Measurements from ENCODE around the gene ADAMTS18.

The ADAMTS18 gene

GRCh38 chr16:77290451-77291115 is 144.3 kb downstream of the ADAMTS18 start:
- H3K4me1 ChIP-seq (ENCODE audit: insufficient read depth, low read length, poor library complexity, severe bottlenecking) = no peaks in the 10 kb centered on the region
- no peaks in the 10 kb centered on the region for H3K79me2 ChIP-seq (ENCODE audit: insufficient read depth, low read length)
- H3K9me3 ChIP-seq (ENCODE audit: insufficient read depth, low read depth, low read length) = no peaks in the 10 kb centered on the region
- H3F3A ChIP-seq (ENCODE audit: low read depth) = no peaks in the 10 kb centered on the region
- H3K36me3 ChIP-seq (ENCODE audit: insufficient read depth, low read length) = no peaks in the 10 kb centered on the region
- no peaks in the 10 kb centered on the region for H4K20me1 ChIP-seq (ENCODE audit: insufficient read depth, low read length, poor library complexity, severe bottlenecking)
- TF ChIP-seq EZH2phosphoT487 (IDR thresholded peaks at IDR 0.05; ENCODE audit: borderline replicate concordance) (no peak), CTCF (conservative IDR thresholded peaks at IDR 0.05; ENCODE audit: low read length) (no peak)
- no peak overlapping the region for H2AFZ ChIP-seq (ENCODE audit: low read length)
- H3K4me3 ChIP-seq (ENCODE audit: low read length, poor library complexity, severe bottlenecking) = no peak overlapping the region
- H3K9me2 ChIP-seq (replicated peaks; ENCODE audit: low read depth, low read length) = no peaks in the 10 kb centered on the region
- no peak overlapping the region for H3K9ac ChIP-seq (ENCODE audit: low read depth, low read length, poor library complexity, severe bottlenecking)
- H3K27me3 ChIP-seq (ENCODE audit: insufficient read depth, low read length, poor library complexity, severe bottlenecking) = no peaks in the 10 kb centered on the region
- H3K4me2 ChIP-seq (ENCODE audit: low read depth, low read length, poor library complexity, severe bottlenecking) = no peak overlapping the region

GRCh38 chr16:77289331-77289809 is 145.5 kb downstream of the ADAMTS18 start:
- H3K4me3 ChIP-seq (ENCODE audit: low read length, poor library complexity, severe bottlenecking) = no peak overlapping the region
- no peak overlapping the region for H3K9ac ChIP-seq (ENCODE audit: low read depth, low read length, poor library complexity, severe bottlenecking)

GRCh38 chr16:77288222-77288621 is 146.6 kb downstream of the ADAMTS18 start:
- Histone ChIP-seq H3F3A (ENCODE audit: low read depth) (no peaks in the 10 kb centered on the region), H3K4me3 (ENCODE audit: low read length, poor library complexity, severe bottlenecking) (no peak overlapping the region), H4K20me1 (ENCODE audit: insufficient read depth, low read length, poor library complexity, severe bottlenecking) (no peaks in the 10 kb centered on the region), H3K36me3 (ENCODE audit: insufficient read depth, low read length) (no peaks in the 10 kb centered on the region), H2AFZ (ENCODE audit: low read length) (no peak overlapping the region), H3K4me1 (ENCODE audit: insufficient read depth, low read length, poor library complexity, severe bottlenecking) (no peaks in the 10 kb centered on the region), H3K9me3 (ENCODE audit: insufficient read depth, low read depth, low read length) (no peaks in the 10 kb centered on the region), H3K9me2 (replicated peaks; ENCODE audit: low read depth, low read length) (no peaks in the 10 kb centered on the region), H3K79me2 (ENCODE audit: insufficient read depth, low read length) (no peaks in the 10 kb centered on the region), H3K9ac (ENCODE audit: low read depth, low read length, poor library complexity, severe bottlenecking) (no peak overlapping the region), H3K4me2 (ENCODE audit: low read depth, low read length, poor library complexity, severe bottlenecking) (no peak overlapping the region), H3K27me3 (ENCODE audit: insufficient read depth, low read length, poor library complexity, severe bottlenecking) (no peaks in the 10 kb centered on the region)
- TF ChIP-seq CTCF (conservative IDR thresholded peaks at IDR 0.05; ENCODE audit: low read length) (no peak), EZH2phosphoT487 (IDR thresholded peaks at IDR 0.05; ENCODE audit: borderline replicate concordance) (no peak)

More at GRCh38 chr16:77289331-77289809, 145.5 kb downstream of the ADAMTS18 start:
- no peaks in the 10 kb centered on the region for H3F3A ChIP-seq (ENCODE audit: low read depth)
- no peaks in the 10 kb centered on the region for H3K79me2 ChIP-seq (ENCODE audit: insufficient read depth, low read length)
- H3K9me3 ChIP-seq (ENCODE audit: insufficient read depth, low read depth, low read length) = no peaks in the 10 kb centered on the region
- H3K27me3 ChIP-seq (ENCODE audit: insufficient read depth, low read length, poor library complexity, severe bottlenecking) = no peaks in the 10 kb centered on the region
- H3K9me2 ChIP-seq (replicated peaks; ENCODE audit: low read depth, low read length) = no peaks in the 10 kb centered on the region
- H3K4me1 ChIP-seq (ENCODE audit: insufficient read depth, low read length, poor library complexity, severe bottlenecking) = no peaks in the 10 kb centered on the region
- no peak overlapping the region for H3K4me2 ChIP-seq (ENCODE audit: low read depth, low read length, poor library complexity, severe bottlenecking)
- H3K36me3 ChIP-seq (ENCODE audit: insufficient read depth, low read length) = no peaks in the 10 kb centered on the region
- TF ChIP-seq CTCF (conservative IDR thresholded peaks at IDR 0.05; ENCODE audit: low read length) = no peak
- TF ChIP-seq EZH2phosphoT487 (IDR thresholded peaks at IDR 0.05; ENCODE audit: borderline replicate concordance) = no peak
- no peaks in the 10 kb centered on the region for H4K20me1 ChIP-seq (ENCODE audit: insufficient read depth, low read length, poor library complexity, severe bottlenecking)
- H2AFZ ChIP-seq (ENCODE audit: low read length) = no peak overlapping the region
